H9 (cell line): ENCODE data around the gene INTS6. TPM values are rescaled to one million over a fixed set of nuclear protein-coding genes. Genes with fewer than 3 reads are reported as not detected.

Source experiments
- DNase-seq: peaks from one replicate; pipeline ENCODE4 v3.0.0-alpha.2; 2017
- H2AFZ ChIP-seq: one replicate; pipeline ENCODE4 v1.6.1; 2013; ENCODE audit warnings: mild to moderate bottlenecking, low read length, control low read depth, moderate library complexity
- H2AK5ac ChIP-seq: 2 replicates; pipeline ENCODE4 v1.6.1; 2013; ENCODE audit warnings: low read length, control low read depth, mixed read lengths; ENCODE audit not compliant: insufficient read length
- H2BK120ac ChIP-seq: one replicate; pipeline ENCODE4 v1.6.1; 2013; ENCODE audit warnings: low read depth, mild to moderate bottlenecking, low read length, control low read depth, inconsistent platforms; ENCODE audit not compliant: poor library complexity, severe bottlenecking
- H2BK12ac ChIP-seq: 2 replicates; pipeline ENCODE4 v1.6.1; 2013; ENCODE audit warnings: low read length, control low read depth, mixed read lengths, low read depth; ENCODE audit not compliant: insufficient read length
- H2BK15ac ChIP-seq: 2 replicates; pipeline ENCODE4 v1.6.1; 2013; ENCODE audit warnings: low read depth, low read length, control low read depth
- H2BK20ac ChIP-seq: one replicate; pipeline ENCODE4 v1.6.1; 2013; ENCODE audit warnings: low read depth, mild to moderate bottlenecking, low read length, control low read depth, inconsistent platforms; ENCODE audit not compliant: poor library complexity, severe bottlenecking
- H2BK5ac ChIP-seq: 2 replicates; pipeline ENCODE4 v1.6.1; 2013; ENCODE audit warnings: low read length, control low read depth, mixed read lengths; ENCODE audit not compliant: insufficient read length
- H3K14ac ChIP-seq: 2 replicates; pipeline ENCODE4 v1.6.1; 2013; ENCODE audit warnings: low read length, control low read depth; ENCODE audit not compliant: insufficient read depth
- H3K18ac ChIP-seq: 2 replicates; pipeline ENCODE4 v1.6.1; 2013; ENCODE audit warnings: low read depth, mild to moderate bottlenecking, mixed read lengths, low read length, control low read depth; ENCODE audit not compliant: insufficient read length
- H3K23ac ChIP-seq: 2 replicates; pipeline ENCODE4 v1.6.1; 2013; ENCODE audit warnings: low read length, control low read depth, mixed read lengths, low read depth; ENCODE audit not compliant: insufficient read length
- H3K23me2 ChIP-seq: 2 replicates; pipeline ENCODE4 v1.6.1; 2013; ENCODE audit warnings: low read depth, mild to moderate bottlenecking, mixed read lengths, low read length, control low read depth; ENCODE audit not compliant: insufficient read length, poor library complexity, severe bottlenecking
- H3K27ac ChIP-seq: 2 replicates; pipeline ENCODE4 v1.5.1; 2013; ENCODE audit warnings: low read length, control low read depth, mixed read lengths, low read depth; ENCODE audit not compliant: insufficient read length
- H3K27me3 ChIP-seq: 2 replicates; pipeline ENCODE4 v1.6.1; 2013; ENCODE audit warnings: low read length, control low read depth, inconsistent platforms; ENCODE audit not compliant: insufficient read depth
- H3K4ac ChIP-seq: 2 replicates; pipeline ENCODE4 v1.6.1; 2013; ENCODE audit warnings: low read depth, mild to moderate bottlenecking, control low read depth, inconsistent platforms, low read length, moderate library complexity
- H3K4me1 ChIP-seq: 2 replicates; pipeline ENCODE4 v1.6.1; 2013; ENCODE audit warnings: low read length, control low read depth, inconsistent platforms; ENCODE audit not compliant: insufficient read depth
- H3K4me2 ChIP-seq: 2 replicates; pipeline ENCODE4 v1.6.1; 2013; ENCODE audit warnings: low read length, control low read depth, mixed read lengths; ENCODE audit not compliant: insufficient read length, insufficient read depth
- H3K56ac ChIP-seq: 2 replicates; pipeline ENCODE4 v1.6.1; 2013; ENCODE audit warnings: low read depth, mild to moderate bottlenecking, mixed read lengths, low read length, control low read depth; ENCODE audit not compliant: insufficient read length
- H3K79me1 ChIP-seq: 2 replicates; pipeline ENCODE4 v1.6.1; 2013; ENCODE audit warnings: low read depth, mild to moderate bottlenecking, moderate library complexity, low read length, control low read depth, inconsistent platforms; ENCODE audit not compliant: insufficient read depth, poor library complexity, severe bottlenecking
- H3K79me2 ChIP-seq: 2 replicates; pipeline ENCODE4 v1.6.1; 2013; ENCODE audit warnings: low read length, control low read depth, inconsistent platforms; ENCODE audit not compliant: insufficient read depth
- H3K9ac ChIP-seq: 2 replicates; pipeline ENCODE4 v1.6.1; 2013; ENCODE audit warnings: low read length, control low read depth, mixed read lengths; ENCODE audit not compliant: insufficient read length; ENCODE audit errors: extremely low read depth
- H3K9me3 ChIP-seq: one replicate; pipeline ENCODE4 v1.6.1; 2013; ENCODE audit warnings: low read depth, low read length, inconsistent platforms; ENCODE audit not compliant: control insufficient read depth
- H3T11ph ChIP-seq: one replicate; pipeline ENCODE4 v1.6.1; 2013; ENCODE audit warnings: mild to moderate bottlenecking, low read length, control low read depth, inconsistent platforms
- H4K20me1 ChIP-seq: one replicate; pipeline ENCODE4 v1.6.1; 2013; ENCODE audit not compliant: control insufficient read depth, insufficient read length, insufficient read depth
- H4K5ac ChIP-seq: 2 replicates; pipeline ENCODE4 v1.6.1; 2013; ENCODE audit warnings: low read depth, mild to moderate bottlenecking, mixed read lengths, low read length, control low read depth; ENCODE audit not compliant: insufficient read length
- H4K8ac ChIP-seq: replicated peaks from 2 replicates; pipeline ENCODE4 v1.6.1; 2013; ENCODE audit warnings: low read length, control low read depth, mixed read lengths, low read depth; ENCODE audit not compliant: insufficient read length
- H4K91ac ChIP-seq: 2 replicates; pipeline ENCODE4 v1.6.1; 2013; ENCODE audit warnings: low read depth, mild to moderate bottlenecking, moderate library complexity, mixed read lengths, low read length, control low read depth; ENCODE audit not compliant: insufficient read length
- H3K27ac Mint-ChIP-seq, 3 experiments: 2 replicates in 2 of 3; 3 replicates in 1 of 3; pipeline ENCODE4 v1.8.0; 2020 to 2021; ENCODE audit warnings: mixed read lengths in 3 of 3, mild to moderate bottlenecking in 1 of 3, moderate library complexity in 1 of 3
- H3K27me3 Mint-ChIP-seq: 2 replicates; pipeline ENCODE4 v1.8.0; 2021; ENCODE audit warnings: low read depth, mild to moderate bottlenecking, moderate library complexity, mixed read lengths
- H3K36me3 Mint-ChIP-seq, 3 experiments: 2 replicates in 2 of 3; 3 replicates in 1 of 3; pipeline ENCODE4 v1.8.0; 2020 to 2021; ENCODE audit warnings: low read depth in 3 of 3, mixed read lengths in 3 of 3; ENCODE audit not compliant: insufficient read depth in 1 of 3
- H3K4me1 Mint-ChIP-seq, 2 experiments: 2 replicates each; pipeline ENCODE4 v1.8.0; 2020; ENCODE audit warnings: mixed read lengths in 2 of 2
- H3K4me3 Mint-ChIP-seq, 2 experiments: 2 replicates in 1 of 2; 3 replicates in 1 of 2; pipeline ENCODE4 v1.8.0; 2020 to 2021; ENCODE audit warnings: mild to moderate bottlenecking in 2 of 2, mixed read lengths in 2 of 2, moderate library complexity in 1 of 2
- H3K9me3 Mint-ChIP-seq, 2 experiments: 2 replicates in 1 of 2; 3 replicates in 1 of 2; pipeline ENCODE4 v1.8.0; 2020; ENCODE audit warnings: mild to moderate bottlenecking in 2 of 2, mixed read lengths in 2 of 2, moderate library complexity in 1 of 2
- WGBS: extraction: QIAGEN DNeasy Blood & Tissue Kit; methylation state at CpG from one replicate; pipeline ENCODE4 v1.1.7; 2013; ENCODE audit warnings: missing lambda C conversion rate, low lambda C conversion rate, mixed read lengths; ENCODE audit not compliant: insufficient read length; ENCODE audit errors: extremely low coverage; 5-methylcytosine and 5-hydroxymethylcytosine counted together
- total RNA-seq: library from RNA; stranded (reverse); gene quantifications from 2 replicates; pipeline ENCODE4 v1.2.1, GENCODE V29; 2021
- TF ChIP-seq, protein P1 (sequence below): fragments of 200-600 bp; sonication (generic); conservative IDR thresholded peaks from 3 replicates; pipeline ENCODE4 v1.8.0; 2021; ENCODE audit warnings: antibody characterized with exemption, mild to moderate bottlenecking

INTS6 gene
- total RNA-seq, 1 experiment from 2014 or later, result 61.2 TPM

DNA sequence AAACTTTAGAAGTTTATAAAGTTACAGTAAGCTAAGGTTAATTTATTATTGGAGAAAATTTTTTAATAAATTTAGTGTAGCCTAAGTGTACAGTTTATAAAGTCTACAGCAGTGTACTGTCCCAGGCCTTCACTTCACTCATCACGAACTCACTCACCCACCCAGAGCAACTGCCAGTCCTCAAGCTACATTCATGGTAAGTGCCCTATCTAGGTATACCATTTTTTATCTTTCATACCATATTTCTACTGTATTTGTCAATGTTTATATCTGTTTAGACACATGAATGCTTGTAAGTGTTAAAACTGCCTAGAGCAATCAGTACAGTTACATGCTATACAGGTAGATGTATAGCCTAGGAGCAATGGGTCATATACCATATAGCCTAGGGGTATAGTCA is 12.5 kb downstream of the INTS6 start:
- no peak overlapping the region for H4K8ac ChIP-seq
- no peaks in the 10 kb centered on the region for H3K79me1 ChIP-seq
- H2BK20ac ChIP-seq, result no peak overlapping the region
- TF ChIP-seq, protein P1, sequence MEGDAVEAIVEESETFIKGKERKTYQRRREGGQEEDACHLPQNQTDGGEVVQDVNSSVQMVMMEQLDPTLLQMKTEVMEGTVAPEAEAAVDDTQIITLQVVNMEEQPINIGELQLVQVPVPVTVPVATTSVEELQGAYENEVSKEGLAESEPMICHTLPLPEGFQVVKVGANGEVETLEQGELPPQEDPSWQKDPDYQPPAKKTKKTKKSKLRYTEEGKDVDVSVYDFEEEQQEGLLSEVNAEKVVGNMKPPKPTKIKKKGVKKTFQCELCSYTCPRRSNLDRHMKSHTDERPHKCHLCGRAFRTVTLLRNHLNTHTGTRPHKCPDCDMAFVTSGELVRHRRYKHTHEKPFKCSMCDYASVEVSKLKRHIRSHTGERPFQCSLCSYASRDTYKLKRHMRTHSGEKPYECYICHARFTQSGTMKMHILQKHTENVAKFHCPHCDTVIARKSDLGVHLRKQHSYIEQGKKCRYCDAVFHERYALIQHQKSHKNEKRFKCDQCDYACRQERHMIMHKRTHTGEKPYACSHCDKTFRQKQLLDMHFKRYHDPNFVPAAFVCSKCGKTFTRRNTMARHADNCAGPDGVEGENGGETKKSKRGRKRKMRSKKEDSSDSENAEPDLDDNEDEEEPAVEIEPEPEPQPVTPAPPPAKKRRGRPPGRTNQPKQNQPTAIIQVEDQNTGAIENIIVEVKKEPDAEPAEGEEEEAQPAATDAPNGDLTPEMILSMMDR, result no peak
- no peak overlapping the region for H3K14ac ChIP-seq
- no CpG with 5 or more reads among the region's 1 CpG for WGBS
- Mint-ChIP-seq H3K36me3 (peaks cover 2 to 21% (median 9%) of the 10 kb centered on the region in 3 experiments; a peak in 6 of 7 replicates), H3K9me3 (no peaks in the 10 kb centered on the region), H3K27ac (peak overlapping the region in 1 of 3 experiments; percentile 50; a peak in 2 of 7 replicates), H3K4me1 (peaks cover 4 to 9% of the 10 kb centered on the region in 2 experiments; a peak in 2 of 4 replicates), H3K27me3 (no peaks in the 10 kb centered on the region), H3K4me3 (no peak overlapping the region)
- no peak overlapping the region for H2BK120ac ChIP-seq
- no peak overlapping the region for H2AFZ ChIP-seq
- no peak overlapping the region for H3K4me2 ChIP-seq
- no peak overlapping the region for H3K56ac ChIP-seq
- H3K18ac ChIP-seq, result no peak overlapping the region
- H3T11ph ChIP-seq, result no peak overlapping the region
- H3K9me3 ChIP-seq, result no peaks in the 10 kb centered on the region
- H3K4me1 ChIP-seq, result no peaks in the 10 kb centered on the region
- no peak overlapping the region for H4K5ac ChIP-seq
- no peak overlapping the region for H3K9ac ChIP-seq
- H2BK15ac ChIP-seq, result no peak overlapping the region
- H4K20me1 ChIP-seq, result no peaks in the 10 kb centered on the region
- H2BK5ac ChIP-seq, result no peak overlapping the region
- no peak overlapping the region for H3K4ac ChIP-seq
- no peaks in the 10 kb centered on the region for H3K23me2 ChIP-seq
- no peaks in the 10 kb centered on the region for H3K27me3 ChIP-seq
- H2AK5ac ChIP-seq, result no peak overlapping the region
- no peak overlapping the region for H3K27ac ChIP-seq
- no peak overlapping the region for H2BK12ac ChIP-seq
- H3K23ac ChIP-seq, result no peak overlapping the region
- no peak overlapping the region for H4K91ac ChIP-seq
- DNase-seq, result no peak
- no peaks in the 10 kb centered on the region for H3K79me2 ChIP-seq
